ENCODE data around the gene SSR3.

The SSR3 gene

GRCh38 chr3:156602424-156602823 lies 47.5 kb upstream of the SSR3 start:
- no peak overlapping the region for H3K9ac ChIP-seq (ENCODE audit: low read length)
- no peaks in the 10 kb centered on the region for H3K9me2 ChIP-seq (ENCODE audit: low read depth, low read length)
- no peak overlapping the region for H3K27ac ChIP-seq (ENCODE audit: low read depth, low read length, poor library complexity, severe bottlenecking)
- no peaks in the 10 kb centered on the region for H3F3A ChIP-seq (ENCODE audit: insufficient read depth, low read length)
- H3K4me2 ChIP-seq (ENCODE audit: low read length) = no peak overlapping the region
- H4K20me1 ChIP-seq (ENCODE audit: insufficient read depth, low read length) = no peaks in the 10 kb centered on the region
- H3K27me3 ChIP-seq (ENCODE audit: insufficient read depth, low read length) = no peaks in the 10 kb centered on the region
- H3K36me3 ChIP-seq (ENCODE audit: insufficient read depth, low read length) = no peaks in the 10 kb centered on the region
- H3K4me3 ChIP-seq (ENCODE audit: low read depth, low read length, poor library complexity, severe bottlenecking) = no peak overlapping the region
- TF ChIP-seq CTCF (IDR thresholded peaks at IDR 0.05; ENCODE audit: low read length) = no peak
- no peak for TF ChIP-seq EZH2 (IDR thresholded peaks at IDR 0.05; ENCODE audit: borderline replicate concordance, low read length)
- H3K4me1 ChIP-seq (ENCODE audit: insufficient read depth, low read length, severe bottlenecking) = no peaks in the 10 kb centered on the region
- H3K9me3 ChIP-seq (ENCODE audit: low read length) = no peaks in the 10 kb centered on the region
- no peak overlapping the region for H2AFZ ChIP-seq (ENCODE audit: low read length)
- H3K79me2 ChIP-seq (ENCODE audit: insufficient read depth, low read length) = no peaks in the 10 kb centered on the region

GRCh38 chr3:156601497-156601896 lies 46.6 kb upstream of the SSR3 start:
- H2AFZ ChIP-seq (ENCODE audit: low read length) = no peak overlapping the region
- no peaks in the 10 kb centered on the region for H3K4me1 ChIP-seq (ENCODE audit: insufficient read depth, low read length, severe bottlenecking)
- H3K9me3 ChIP-seq (ENCODE audit: low read length) = no peaks in the 10 kb centered on the region
- no peaks in the 10 kb centered on the region for H3K9me2 ChIP-seq (ENCODE audit: low read depth, low read length)
- no peaks in the 10 kb centered on the region for H3F3A ChIP-seq (ENCODE audit: insufficient read depth, low read length)
- no peaks in the 10 kb centered on the region for H3K27me3 ChIP-seq (ENCODE audit: insufficient read depth, low read length)
- no peaks in the 10 kb centered on the region for H3K79me2 ChIP-seq (ENCODE audit: insufficient read depth, low read length)
- H3K27ac ChIP-seq (ENCODE audit: low read depth, low read length, poor library complexity, severe bottlenecking) = no peak overlapping the region
- no peak overlapping the region for H3K4me3 ChIP-seq (ENCODE audit: low read depth, low read length, poor library complexity, severe bottlenecking)
- no peaks in the 10 kb centered on the region for H3K36me3 ChIP-seq (ENCODE audit: insufficient read depth, low read length)
- H3K9ac ChIP-seq (ENCODE audit: low read length) = no peak overlapping the region
- H3K4me2 ChIP-seq (ENCODE audit: low read length) = no peak overlapping the region
- no peaks in the 10 kb centered on the region for H4K20me1 ChIP-seq (ENCODE audit: insufficient read depth, low read length)
- TF ChIP-seq EZH2 (IDR thresholded peaks at IDR 0.05; ENCODE audit: borderline replicate concordance, low read length) = no peak
- no peak for TF ChIP-seq CTCF (IDR thresholded peaks at IDR 0.05; ENCODE audit: low read length)

GRCh38 chr3:156600834-156601233 lies 45.9 kb upstream of the SSR3 start:
- no peaks in the 10 kb centered on the region for H3K4me1 ChIP-seq (ENCODE audit: insufficient read depth, low read length, severe bottlenecking)
- H3K36me3 ChIP-seq (ENCODE audit: insufficient read depth, low read length) = no peaks in the 10 kb centered on the region
- H3K4me2 ChIP-seq (ENCODE audit: low read length) = no peak overlapping the region
- H3K9me2 ChIP-seq (ENCODE audit: low read depth, low read length) = no peaks in the 10 kb centered on the region
- no peaks in the 10 kb centered on the region; the same call in 1 of the 2 replicates for H3K27me3 ChIP-seq (ENCODE audit: insufficient read depth, low read length)
- TF ChIP-seq CTCF (IDR thresholded peaks at IDR 0.05; ENCODE audit: low read length) = no peak
- no peaks in the 10 kb centered on the region for H3K79me2 ChIP-seq (ENCODE audit: insufficient read depth, low read length)
- no peaks in the 10 kb centered on the region for H4K20me1 ChIP-seq (ENCODE audit: insufficient read depth, low read length)
- no peak overlapping the region for H3K4me3 ChIP-seq (ENCODE audit: low read depth, low read length, poor library complexity, severe bottlenecking)
- H2AFZ ChIP-seq (ENCODE audit: low read length) = no peak overlapping the region
- no peaks in the 10 kb centered on the region for H3K9me3 ChIP-seq (ENCODE audit: low read length)
- H3K27ac ChIP-seq (ENCODE audit: low read depth, low read length, poor library complexity, severe bottlenecking) = no peak overlapping the region
- H3K9ac ChIP-seq (ENCODE audit: low read length) = no peak overlapping the region
- no peaks in the 10 kb centered on the region for H3F3A ChIP-seq (ENCODE audit: insufficient read depth, low read length)
